ENCODE results near the gene SUN5. TPM values are rescaled to one million over a fixed set of nuclear protein-coding genes. Genes with fewer than 3 reads are reported as not detected.

SUN5 gene
- total RNA-seq, 1 donor from 2014 or later = not detected

GRCh38 chr20:33034901-33035492 lies 30.8 kb upstream of the SUN5 start:
- TF ChIP-seq, protein P1, sequence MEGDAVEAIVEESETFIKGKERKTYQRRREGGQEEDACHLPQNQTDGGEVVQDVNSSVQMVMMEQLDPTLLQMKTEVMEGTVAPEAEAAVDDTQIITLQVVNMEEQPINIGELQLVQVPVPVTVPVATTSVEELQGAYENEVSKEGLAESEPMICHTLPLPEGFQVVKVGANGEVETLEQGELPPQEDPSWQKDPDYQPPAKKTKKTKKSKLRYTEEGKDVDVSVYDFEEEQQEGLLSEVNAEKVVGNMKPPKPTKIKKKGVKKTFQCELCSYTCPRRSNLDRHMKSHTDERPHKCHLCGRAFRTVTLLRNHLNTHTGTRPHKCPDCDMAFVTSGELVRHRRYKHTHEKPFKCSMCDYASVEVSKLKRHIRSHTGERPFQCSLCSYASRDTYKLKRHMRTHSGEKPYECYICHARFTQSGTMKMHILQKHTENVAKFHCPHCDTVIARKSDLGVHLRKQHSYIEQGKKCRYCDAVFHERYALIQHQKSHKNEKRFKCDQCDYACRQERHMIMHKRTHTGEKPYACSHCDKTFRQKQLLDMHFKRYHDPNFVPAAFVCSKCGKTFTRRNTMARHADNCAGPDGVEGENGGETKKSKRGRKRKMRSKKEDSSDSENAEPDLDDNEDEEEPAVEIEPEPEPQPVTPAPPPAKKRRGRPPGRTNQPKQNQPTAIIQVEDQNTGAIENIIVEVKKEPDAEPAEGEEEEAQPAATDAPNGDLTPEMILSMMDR (conservative IDR thresholded peaks at IDR 0.05) = no peak
- H3K27me3 Mint-ChIP-seq = peaks cover 47% of the 10 kb centered on the region
- peaks cover 4% of the 10 kb centered on the region for H3K9me3 Mint-ChIP-seq
- no peaks in the 10 kb centered on the region for H3K36me3 Mint-ChIP-seq
- H3K27ac Mint-ChIP-seq = no peak overlapping the region
- no peaks in the 10 kb centered on the region for H3K4me1 Mint-ChIP-seq (ENCODE audit: unreplicated experiment)
- no peak for DNase-seq (ENCODE audit: extremely low spot score, unreplicated experiment)
- no peak overlapping the region for H3K4me3 Mint-ChIP-seq

DNA sequence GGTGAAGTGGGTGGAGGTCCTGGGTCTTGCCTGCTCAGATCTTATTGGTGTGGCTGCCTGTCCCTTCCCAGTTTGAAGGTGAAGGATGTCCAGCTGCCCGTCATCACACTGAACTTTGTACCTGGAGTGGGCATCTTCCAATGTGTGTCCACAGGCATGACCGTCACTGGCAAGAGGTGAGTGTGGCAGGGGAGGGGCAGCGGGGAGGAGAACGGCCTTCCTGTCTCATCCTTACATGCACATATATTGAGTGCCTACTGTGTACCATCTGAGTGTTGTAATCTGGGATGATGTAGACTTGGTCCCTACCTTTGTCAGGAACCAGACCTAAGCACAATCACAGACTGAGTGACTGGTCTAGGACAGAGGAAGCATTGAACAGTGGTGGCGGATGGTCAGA lies 29.9 kb upstream of the SUN5 start:
- no peak for DNase-seq (ENCODE audit: extremely low spot score, unreplicated experiment)
- TF ChIP-seq, protein P1 (conservative IDR thresholded peaks at IDR 0.05) = no peak
- Mint-ChIP-seq H3K36me3 (no peaks in the 10 kb centered on the region), H3K4me3 (no peak overlapping the region), H3K9me3 (peaks cover 4% of the 10 kb centered on the region), H3K27ac (no peak overlapping the region), H3K27me3 (peaks cover 40% of the 10 kb centered on the region), H3K4me1 (ENCODE audit: unreplicated experiment) (no peaks in the 10 kb centered on the region)

- Mint-ChIP-seq H3K27ac (no peak overlapping the region), H3K4me3 (no peak overlapping the region), H3K4me1 (ENCODE audit: unreplicated experiment) (no peaks in the 10 kb centered on the region), H3K36me3 (no peaks in the 10 kb centered on the region), H3K27me3 (peaks cover 33% of the 10 kb centered on the region), H3K9me3 (peaks cover 4% of the 10 kb centered on the region)
- TF ChIP-seq, protein P1 (conservative IDR thresholded peaks at IDR 0.05) = no peak
- DNase-seq (ENCODE audit: extremely low spot score, unreplicated experiment) = no peak
These were observed 29.1 kb upstream of the SUN5 start for GRCh38 chr20:33033381-33033780.

- TF ChIP-seq, protein P1 (conservative IDR thresholded peaks at IDR 0.05) = no peak
- no peak for DNase-seq (ENCODE audit: extremely low spot score, unreplicated experiment)
- H3K36me3 Mint-ChIP-seq = no peaks in the 10 kb centered on the region
- peaks cover 25% of the 10 kb centered on the region for H3K27me3 Mint-ChIP-seq
- peaks cover 4% of the 10 kb centered on the region for H3K9me3 Mint-ChIP-seq
- no peak overlapping the region for H3K27ac Mint-ChIP-seq
- H3K4me1 Mint-ChIP-seq (ENCODE audit: unreplicated experiment) = no peaks in the 10 kb centered on the region
- H3K4me3 Mint-ChIP-seq = no peak overlapping the region
These were observed 28.3 kb upstream of the SUN5 start for GRCh38 chr20:33032555-33032954.

GRCh38 chr20:33031531-33031930 lies 27.3 kb upstream of the SUN5 start, which contains the start of gene BPIFB6:
BPIFB6 (plus strand) TSS chr20:33031648; CDS start chr20:33031648, 0 bp downstream.
- Mint-ChIP-seq H3K36me3 (no peaks in the 10 kb centered on the region), H3K4me1 (ENCODE audit: unreplicated experiment) (no peaks in the 10 kb centered on the region), H3K4me3 (no peak within 1 kb of the TSS), H3K27ac (no peak within 1 kb of the TSS), H3K9me3 (peaks cover 4% of the 10 kb centered on the region), H3K27me3 (peaks cover 29% of the 10 kb centered on the region)
- TF ChIP-seq, protein P1 (conservative IDR thresholded peaks at IDR 0.05) = no peak
- no peak for DNase-seq (ENCODE audit: extremely low spot score, unreplicated experiment)
